ENCODE data around the gene SPRR3. TPM values are rescaled to one million over a fixed set of nuclear protein-coding genes. Genes with fewer than 3 reads are reported as not detected.

The SPRR3 gene
- total RNA-seq, 1 donor from 2014 or later = 0.53 TPM

- H3K9me3 ChIP-seq = no peaks in the 10 kb centered on the region
- no peak for TF ChIP-seq CTCF (IDR thresholded peaks at IDR 0.05)
- no peak overlapping the region for H3K27ac ChIP-seq
- intact Hi-C loops (cut with DNase I) = no loop called here
- no peaks in the 10 kb centered on the region for H3K36me3 ChIP-seq
- no peaks in the 10 kb centered on the region for H3K27me3 ChIP-seq
- no peak overlapping the region for H3K4me3 ChIP-seq
- no peaks in the 10 kb centered on the region for H3K4me1 ChIP-seq
- DNase-seq (ENCODE audit: low spot score in 2 of 2) = no peak
These were observed 35.7 kb upstream of the SPRR3 start for GRCh38 chr1:152965853-152966252.

GRCh38 chr1:152967201-152967600, 34.3 kb upstream of the SPRR3 start:
- no peak overlapping the region for H3K27ac ChIP-seq
- H3K4me3 ChIP-seq = no peak overlapping the region
- TF ChIP-seq CTCF (IDR thresholded peaks at IDR 0.05) = no peak
- H3K27me3 ChIP-seq = no peaks in the 10 kb centered on the region
- no peaks in the 10 kb centered on the region for H3K36me3 ChIP-seq
- H3K4me1 ChIP-seq = no peaks in the 10 kb centered on the region
- no peak for DNase-seq (ENCODE audit: low spot score in 2 of 2)
- H3K9me3 ChIP-seq = no peaks in the 10 kb centered on the region
- intact Hi-C loops (cut with DNase I) = no loop called here

GRCh38 chr1:152968248-152968647, 33.3 kb upstream of the SPRR3 start:
- no peak for DNase-seq (ENCODE audit: low spot score in 2 of 2)
- no peaks in the 10 kb centered on the region for H3K4me1 ChIP-seq
- no peaks in the 10 kb centered on the region for H3K9me3 ChIP-seq
- H3K4me3 ChIP-seq = no peak overlapping the region
- no peaks in the 10 kb centered on the region for H3K27me3 ChIP-seq
- intact Hi-C loops (cut with DNase I) = no loop called here
- H3K27ac ChIP-seq = no peak overlapping the region
- no peak for TF ChIP-seq CTCF (IDR thresholded peaks at IDR 0.05)
- H3K36me3 ChIP-seq = no peaks in the 10 kb centered on the region

- Histone ChIP-seq H3K27me3 (no peaks in the 10 kb centered on the region), H3K9me3 (no peaks in the 10 kb centered on the region), H3K4me3 (no peak overlapping the region), H3K36me3 (no peaks in the 10 kb centered on the region), H3K27ac (no peak overlapping the region), H3K4me1 (no peaks in the 10 kb centered on the region)
- intact Hi-C loops (cut with DNase I) = no loop called here
- DNase-seq (ENCODE audit: low spot score in 2 of 2) = no peak
- TF ChIP-seq CTCF (IDR thresholded peaks at IDR 0.05) = no peak
These were observed 32.5 kb upstream of the SPRR3 start for GRCh38 chr1:152969036-152969435.

- no peak for DNase-seq (ENCODE audit: low spot score in 2 of 2)
- intact Hi-C loops (cut with DNase I) = no loop called here
- TF ChIP-seq CTCF (IDR thresholded peaks at IDR 0.05) = no peak
These were observed 31.1 kb upstream of the SPRR3 start, which contains the start of gene SPRR4 for GRCh38 chr1:152970495-152970894. TSS of gene SPRR4 (plus strand) at chr1:152970648. CDS start at chr1:152971891, 1,243 bp downstream.

More at GRCh38 chr1:152970495-152970894, 31.1 kb upstream of the SPRR3 start, which contains the start of gene SPRR4:
- Histone ChIP-seq H3K4me3 (no peak within 1 kb of the TSS), H3K36me3 (no peaks in the 10 kb centered on the region), H3K9me3 (no peaks in the 10 kb centered on the region), H3K27ac (no peak within 1 kb of the TSS), H3K4me1 (no peaks in the 10 kb centered on the region), H3K27me3 (no peaks in the 10 kb centered on the region)

All from ascending aorta (tissue), 2 donors.